AG04449 (cell line): Measurements from ENCODE around the gene MAML2.

Experiments
- CTCF ChIA-PET: fragments of 350-600 bp; formaldehyde crosslinking; extraction: SDS; loops from one replicate; lab custom pipeline; 2021; ENCODE audit warnings: antibody characterized with exemption; lab: Yijun Ruan, JAX
- POLR2A ChIA-PET: fragments of 400-600, 350-600 bp; formaldehyde crosslinking; extraction: SDS; loops from one replicate; lab custom pipeline; 2020; ENCODE audit warnings: antibody characterized with exemption, inconsistent platforms; lab: Yijun Ruan, JAX
- DNase-seq: peaks from one replicate; pipeline ENCODE4 v3.0.0-alpha.2; 2010; ENCODE audit warnings: low read depth, low spot score
- H3K4me3 ChIP-seq: 2 replicates; pipeline ENCODE4 v1.5.1; 2011; ENCODE audit warnings: low read depth, mild to moderate bottlenecking, control low read depth, low read length
- CTCF ChIP-seq: IDR thresholded peaks from one replicate; pipeline ENCODE4 v1.5.1; 2011; ENCODE audit warnings: mild to moderate bottlenecking, moderate library complexity, low read length, control low read depth, inconsistent platforms; ENCODE audit not compliant: insufficient read depth; ENCODE audit errors: missing control alignments

The MAML2 gene

GRCh38 chr11:96105197-96105895 is 237.6 kb downstream of the MAML2 start:
- no peak overlapping the region for H3K4me3 ChIP-seq
- ChIA-PET CTCF (interaction anchor here (1.1 to 5.1 kb wide), 2 partner anchors 15 to 50 kb away, joined by 4 to 29 read pairs; no protein-coding TSS in a partner anchor), POLR2A (no interaction called here)
- DNase-seq: no peak
- no peak for TF ChIP-seq CTCF

GRCh38 chr11:96104496-96104895 is 238.5 kb downstream of the MAML2 start:
- CTCF ChIA-PET: interaction anchor here (0.8 to 5.1 kb wide), 4 partner anchors 9 to 239 kb away, joined by 3 to 29 read pairs (median 4); partner anchors contain the start of gene MAML2
- no peak for DNase-seq
- no peak for TF ChIP-seq CTCF
- H3K4me3 ChIP-seq: no peak overlapping the region
- POLR2A ChIA-PET: no interaction called here

GRCh38 chr11:96103721-96104120 is 239.3 kb downstream of the MAML2 start:
- H3K4me3 ChIP-seq: no peak overlapping the region
- DNase-seq: no peak
- ChIA-PET CTCF (interaction anchor here (0.8 to 5.1 kb wide), 4 partner anchors 10 to 239 kb away, joined by 3 to 29 read pairs (median 4); partner anchors contain the start of gene MAML2), POLR2A (no interaction called here)
- TF ChIP-seq CTCF: no peak

GRCh38 chr11:96103102-96103501 is 239.9 kb downstream of the MAML2 start:
- TF ChIP-seq CTCF: no peak
- H3K4me3 ChIP-seq: no peak overlapping the region
- POLR2A ChIA-PET: no interaction called here
- no peak for DNase-seq
- CTCF ChIA-PET: interaction anchor here (1.3 to 5.1 kb wide), 2 partner anchors 48 to 240 kb away, joined by 4 to 29 read pairs; partner anchors contain the start of gene MAML2

- no peak for DNase-seq
- TF ChIP-seq CTCF: no peak
- H3K4me3 ChIP-seq: no peak overlapping the region
- ChIA-PET POLR2A (interaction anchor here (0.7 kb wide), 1 partner anchor 11 kb away, joined by 3 read pairs; no protein-coding TSS in a partner anchor), CTCF (interaction anchor here (5.1 kb wide), 1 partner anchor 47 kb away, joined by 29 read pairs; no protein-coding TSS in a partner anchor)
These were observed 240.3 kb downstream of the MAML2 start for GRCh38 chr11:96102664-96103078.

- H3K4me3 ChIP-seq: no peak overlapping the region
- no peak for TF ChIP-seq CTCF
- ChIA-PET CTCF (interaction anchor here (1.9 to 5.1 kb wide), 3 partner anchors 11 to 241 kb away, joined by 7 to 29 read pairs (median 7); partner anchors contain the start of gene MAML2), POLR2A (no interaction called here)
- no peak for DNase-seq
These were observed 241.8 kb downstream of the MAML2 start for GRCh38 chr11:96101146-96101545.
